GM21423 (cell line): ENCODE results near the gene PYCR2.
"Not testable (repeated sequence)": the region's sequence is repeated elsewhere in the genome, so short reads cannot be mapped to it uniquely, and the experiment has no call there.

Experiments
- ATAC-seq: cut with Tn5 transposase; IDR thresholded peaks from one replicate; pipeline ENCODE4 v1.9.1; 2021; ENCODE audit warnings: mild to moderate bottlenecking, moderate library complexity; ENCODE audit not compliant: unreplicated experiment

PYCR2 gene

DNA sequence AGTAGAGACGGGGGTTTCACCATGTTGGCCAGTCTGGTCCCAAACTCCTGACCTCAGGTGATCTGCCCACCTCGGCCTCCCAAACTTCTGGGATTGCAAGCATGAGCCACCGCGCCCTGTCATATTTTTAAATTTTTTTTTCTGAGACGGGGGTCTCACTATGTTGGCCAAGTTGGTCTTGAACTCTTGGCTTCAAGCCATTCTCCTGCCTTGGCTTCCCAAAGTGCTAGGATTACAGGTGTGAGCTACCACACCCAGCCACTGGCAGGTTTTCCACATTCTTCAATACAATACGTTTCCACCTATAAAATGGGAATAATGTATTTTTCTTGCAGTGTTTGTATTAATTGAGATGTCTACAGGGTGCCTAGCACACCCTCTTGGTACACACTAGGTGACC is 31.7 kb downstream of the PYCR2 start:
- no peak for ATAC-seq

DNA sequence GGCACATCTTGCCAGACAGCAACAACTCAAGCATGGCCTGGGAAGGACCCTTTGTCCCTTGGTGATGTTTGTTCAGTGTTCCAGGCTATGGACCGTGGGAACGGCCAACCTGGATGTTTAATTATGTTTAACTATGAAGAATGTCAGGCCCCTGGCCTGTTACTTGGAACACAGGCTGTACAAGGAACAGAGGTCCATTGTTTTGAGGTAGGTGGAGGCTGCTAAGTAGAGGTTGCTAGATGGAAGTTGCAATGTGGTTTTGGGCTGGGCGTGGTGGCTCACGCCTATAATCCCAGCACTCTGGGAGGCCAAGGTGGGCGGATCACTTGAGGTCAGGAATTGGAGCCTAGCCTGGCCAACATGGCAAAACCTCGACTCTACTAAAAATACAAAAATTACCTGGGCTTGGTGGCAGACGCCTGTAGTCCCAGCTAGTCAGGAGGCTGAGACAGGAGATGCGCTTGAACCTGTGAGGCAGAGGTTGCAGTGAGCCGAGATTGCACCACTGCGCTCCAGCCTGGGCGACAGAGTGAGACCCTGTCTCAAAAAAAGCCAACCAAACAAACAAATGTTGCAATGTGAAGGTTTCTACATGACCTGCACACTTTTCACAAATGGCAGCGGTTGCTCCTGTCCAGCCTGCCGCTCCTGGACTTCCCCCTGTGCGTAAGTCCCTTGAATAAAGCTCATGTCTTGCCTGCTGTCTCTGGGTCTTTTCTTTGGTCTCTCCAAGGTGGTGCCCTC is 32.6 kb downstream of the PYCR2 start:
- ATAC-seq, result no peak

DNA sequence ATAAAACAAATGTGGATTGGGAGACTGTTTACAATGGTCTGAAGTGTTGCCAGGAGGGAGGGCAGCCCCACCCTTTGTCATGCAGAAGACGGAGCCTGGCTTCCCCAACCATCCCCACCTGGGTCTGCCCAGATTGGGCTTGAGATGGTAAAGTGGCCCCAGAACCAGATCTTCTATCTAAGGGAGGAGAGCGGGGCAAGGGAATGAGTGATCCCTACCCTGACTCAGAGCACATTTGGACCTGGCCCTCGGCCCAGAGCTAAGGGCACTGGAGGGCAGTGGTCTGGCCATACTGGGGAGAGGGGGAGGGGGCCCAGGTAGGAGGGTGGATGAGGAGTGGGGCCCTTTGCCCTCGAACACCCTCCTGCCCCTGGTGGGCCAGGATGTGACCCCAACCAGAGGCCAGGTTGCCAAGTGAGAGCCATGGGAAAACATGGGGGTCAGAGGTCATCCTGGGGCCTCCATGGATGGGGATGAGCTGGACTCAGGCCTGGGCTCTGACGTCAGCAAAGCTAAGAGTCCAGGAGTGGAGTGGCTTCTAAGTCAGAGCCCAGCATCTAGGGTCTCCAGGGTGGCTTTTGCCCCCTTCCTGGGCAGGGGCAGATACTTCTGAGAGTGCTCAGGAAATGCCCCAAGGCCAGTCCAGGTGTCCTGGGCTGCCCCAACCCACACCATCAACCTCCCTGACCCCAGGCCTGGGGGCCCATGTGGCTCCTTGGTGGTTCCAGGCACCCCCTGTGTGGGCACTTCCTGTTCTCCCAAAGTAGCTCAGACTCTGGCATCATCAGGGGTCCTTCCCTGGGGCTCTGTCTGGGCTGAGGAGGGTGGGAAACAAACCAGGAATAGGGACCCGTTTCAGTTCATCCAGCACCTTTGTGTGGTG is 33.5 kb downstream of the PYCR2 start:
- ATAC-seq, result no peak

DNA sequence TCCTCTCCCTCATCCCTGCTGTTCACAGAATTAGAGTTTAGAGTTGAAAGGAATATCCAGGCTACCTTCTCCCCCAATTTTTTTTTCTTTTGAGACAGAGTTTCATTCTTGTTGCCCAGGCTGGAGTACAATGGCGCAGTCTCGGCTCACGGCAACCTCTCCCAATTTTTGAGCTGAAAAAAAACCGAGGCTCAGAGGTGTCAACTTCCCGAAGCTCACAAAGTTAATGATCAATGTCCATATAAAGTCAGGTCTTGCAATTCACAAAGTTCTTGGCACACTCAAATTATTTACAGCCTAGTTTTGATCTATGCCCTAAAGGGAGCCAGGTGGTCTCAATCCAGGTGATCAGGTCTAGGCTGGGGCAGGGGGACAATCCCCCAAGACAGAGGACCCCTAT is 34.3 kb downstream of the PYCR2 start:
- ATAC-seq, result no peak

DNA sequence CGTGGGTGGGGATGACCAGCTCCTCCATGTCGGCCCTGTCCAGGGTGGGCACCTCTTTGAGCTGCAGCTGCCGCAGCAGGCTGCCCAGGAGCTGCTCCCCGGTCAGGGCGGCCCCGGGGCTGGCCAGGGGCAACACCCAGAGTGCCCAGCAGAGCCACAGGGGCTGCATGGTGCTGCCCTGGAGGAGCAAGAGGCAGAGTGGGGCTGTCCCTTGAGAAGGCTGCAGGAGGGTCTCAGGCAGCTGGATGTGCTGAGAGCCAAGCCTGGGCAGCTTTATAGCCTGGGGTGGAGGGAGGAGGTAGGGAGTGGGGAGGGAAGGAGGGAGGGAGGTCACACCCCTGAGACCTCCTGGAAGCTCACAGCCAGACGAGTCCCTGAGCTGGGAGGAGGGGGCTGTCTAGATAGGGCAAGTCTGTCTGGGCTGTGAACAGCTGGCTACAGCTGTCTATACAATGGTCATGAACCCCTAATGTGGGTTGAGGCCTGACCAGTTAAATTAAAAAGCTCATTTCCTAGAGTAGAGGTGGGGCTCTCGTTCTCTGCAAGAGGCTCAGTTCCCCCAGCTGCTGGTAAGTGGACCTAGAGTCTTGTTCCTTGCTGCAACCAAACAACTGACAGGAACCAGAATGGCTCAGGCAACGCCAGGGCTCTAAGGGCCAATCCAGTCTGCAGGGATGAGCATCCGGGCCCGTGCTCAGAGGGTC is 35.0 kb downstream of the PYCR2 start, which contains the start of gene LEFTY1:
Gene LEFTY1 (minus strand): TSS at position 249 of the 704 bp plus-strand sequence. CDS start 80 bp downstream, at position 169.
- no peak for ATAC-seq

DNA sequence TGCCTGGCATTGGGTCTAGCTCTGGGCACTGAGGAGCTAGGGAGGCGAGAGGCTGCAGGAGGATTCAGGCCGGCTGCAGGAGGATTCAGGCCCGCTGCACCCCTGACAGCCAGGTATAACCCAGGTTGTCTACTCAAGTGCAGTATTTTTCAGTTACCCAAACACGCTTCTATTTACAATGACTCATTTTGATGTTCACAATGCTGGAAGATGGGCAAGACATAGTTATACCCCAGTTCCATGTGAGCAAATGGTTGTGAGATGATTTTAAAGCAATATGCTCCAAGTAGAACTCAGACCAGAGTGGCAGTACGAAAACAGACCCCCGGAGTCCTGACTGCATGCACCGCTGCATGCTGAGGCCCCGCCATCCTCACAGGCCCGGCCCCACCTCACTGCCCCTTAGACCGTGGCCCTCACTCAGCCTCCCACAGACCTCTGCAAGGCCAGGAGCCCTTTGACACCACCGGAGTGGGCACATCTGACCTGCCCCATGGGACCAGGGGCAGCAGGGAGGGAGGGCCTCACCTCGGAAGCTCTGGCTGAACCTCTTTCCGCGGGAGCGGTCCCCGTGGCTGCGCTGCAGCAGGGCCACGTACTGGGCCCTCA is 35.7 kb downstream of the PYCR2 start:
- no peak for ATAC-seq

DNA sequence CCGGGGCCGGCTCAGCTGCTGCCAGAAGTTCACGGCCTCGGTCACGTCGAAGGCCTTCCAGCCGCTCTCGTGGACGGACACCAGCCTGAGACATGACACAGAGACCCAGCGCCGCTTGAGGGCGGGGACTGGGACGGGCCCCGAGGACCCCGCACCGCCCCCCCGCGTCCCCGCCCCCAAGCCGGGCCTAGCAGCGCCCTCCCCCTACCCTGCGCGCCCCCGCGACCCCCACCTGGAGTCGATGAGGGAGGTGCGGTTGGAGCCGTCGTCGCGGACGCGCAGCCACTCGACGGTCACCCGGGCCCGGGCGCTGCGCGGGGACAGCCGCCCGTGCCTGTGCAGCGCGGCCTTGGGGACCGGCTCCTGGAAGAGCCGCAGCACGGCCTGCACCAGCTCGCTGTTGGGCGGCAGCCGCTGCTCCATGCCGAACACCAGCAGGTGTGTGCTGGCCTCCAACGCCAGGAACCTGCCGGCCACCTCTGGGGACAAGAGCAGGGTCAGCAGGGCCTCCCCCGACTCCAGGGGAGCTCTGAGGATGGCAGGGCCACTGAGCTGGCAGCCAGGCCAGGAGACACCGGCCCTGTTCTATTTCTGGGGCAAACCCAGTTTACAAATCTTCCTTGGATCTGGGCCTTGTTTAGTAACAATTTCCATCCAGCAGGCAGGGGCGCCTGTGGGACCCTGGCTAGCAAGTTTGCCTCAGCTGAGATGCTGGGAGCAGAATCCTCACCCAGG is 36.3 kb downstream of the PYCR2 start:
- not testable (repeated sequence) for ATAC-seq

DNA sequence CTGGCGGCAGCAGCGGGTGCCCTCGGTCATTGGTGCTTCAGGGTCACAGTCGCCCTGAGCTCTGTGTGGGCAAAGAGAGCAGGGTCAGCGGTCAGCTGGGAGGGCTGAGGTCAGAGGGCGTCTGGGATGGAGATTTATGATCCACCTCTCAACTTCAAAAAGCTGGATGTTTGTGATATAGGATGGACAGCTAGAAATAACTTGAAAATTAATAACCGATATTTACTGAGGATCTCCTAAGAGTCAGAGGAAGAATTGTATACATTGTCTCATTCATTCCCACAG is 37.1 kb downstream of the PYCR2 start:
- ATAC-seq, result no peak

DNA sequence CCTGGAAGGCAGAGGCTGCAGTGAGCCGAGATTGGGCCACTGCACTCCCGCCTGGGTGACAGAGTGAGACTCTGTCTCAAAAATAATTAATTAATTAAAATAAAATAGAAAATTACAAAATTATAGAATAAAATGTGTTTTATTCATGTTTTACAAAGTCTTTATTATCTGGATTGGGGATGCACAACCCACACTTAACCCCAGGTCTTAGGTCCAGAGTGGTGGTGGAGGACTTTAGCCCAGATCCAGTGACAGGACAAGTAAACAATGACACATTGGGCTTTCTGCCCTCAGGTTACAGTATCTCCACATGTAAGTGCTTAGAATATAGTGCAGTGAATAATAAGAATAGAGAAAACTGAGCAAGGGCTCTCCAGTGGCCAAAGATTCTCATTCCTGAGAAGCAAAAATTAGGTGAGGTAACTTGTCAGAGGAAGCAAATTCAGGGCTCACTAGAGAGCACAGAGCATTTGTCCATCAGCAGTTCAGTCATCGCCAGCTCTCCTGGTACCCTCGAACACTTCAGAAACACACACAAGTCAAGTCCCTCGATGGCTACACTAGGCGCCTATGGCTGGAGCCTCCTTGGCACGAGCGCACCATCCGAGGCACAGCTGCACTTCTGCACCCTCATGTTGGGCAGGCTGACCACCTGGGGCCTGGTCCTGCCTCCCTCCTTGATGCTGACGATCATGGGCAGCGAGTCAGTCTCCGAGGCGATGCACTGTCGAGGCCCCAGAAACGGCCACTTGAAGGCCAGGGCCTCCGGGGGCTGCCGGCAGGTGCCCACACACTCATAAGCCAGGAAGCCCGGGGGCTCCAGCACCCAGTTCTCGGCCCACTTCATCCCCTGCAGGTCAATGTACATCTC is 37.7 kb downstream of the PYCR2 start:
- no peak for ATAC-seq

DNA sequence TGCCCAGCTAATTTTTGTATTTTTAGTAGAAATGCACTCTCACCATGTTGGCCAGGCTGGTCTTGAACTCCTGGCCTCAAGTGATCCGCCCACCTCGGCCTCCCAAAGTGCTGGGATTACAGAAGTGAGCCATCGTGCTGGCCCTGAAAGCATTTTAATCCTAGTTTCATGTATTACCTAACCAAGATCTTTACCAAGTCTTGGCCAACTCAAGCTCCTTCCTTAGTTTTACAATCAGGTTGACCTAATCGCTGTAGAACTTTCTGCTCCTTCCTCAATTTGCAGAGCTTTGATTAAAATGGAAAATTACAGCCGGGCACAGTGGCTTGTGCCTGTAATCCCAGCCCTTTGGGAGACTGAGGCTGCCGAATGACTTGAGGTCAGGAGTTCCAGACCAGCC is 38.7 kb downstream of the PYCR2 start:
- no peak for ATAC-seq

DNA sequence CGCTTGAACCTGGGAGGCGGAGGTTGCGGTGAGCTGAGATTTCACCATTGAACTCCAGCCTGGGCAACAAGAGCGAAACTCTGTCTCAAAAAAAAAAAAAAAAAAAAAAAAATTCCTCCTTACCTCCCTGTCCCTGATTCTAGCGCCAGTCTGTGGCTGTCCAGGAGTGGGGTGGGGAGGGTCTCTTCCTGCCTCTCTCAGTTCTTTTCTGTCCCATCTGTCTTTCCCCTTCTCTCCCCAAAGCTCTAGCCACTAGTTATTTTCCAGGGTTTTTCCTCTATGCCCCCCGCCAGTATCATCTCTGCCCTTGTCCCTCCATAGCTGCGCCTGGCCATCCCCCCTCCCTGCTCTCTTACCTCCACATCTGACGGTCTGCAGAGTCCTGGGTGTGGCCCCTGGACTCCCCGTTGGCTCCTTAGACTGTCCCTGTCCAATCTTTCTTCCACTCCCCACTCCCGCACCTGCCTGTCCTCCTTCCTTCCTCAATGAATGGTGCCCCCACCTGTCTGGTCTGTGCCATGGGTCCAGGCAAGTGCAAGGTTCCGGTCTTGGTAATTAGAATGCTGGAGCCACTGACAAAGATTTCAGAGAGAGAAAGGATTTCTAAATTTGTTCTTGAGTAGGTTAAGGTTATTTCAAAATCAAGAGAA is 40.3 kb downstream of the PYCR2 start:
- ATAC-seq, result no peak

DNA sequence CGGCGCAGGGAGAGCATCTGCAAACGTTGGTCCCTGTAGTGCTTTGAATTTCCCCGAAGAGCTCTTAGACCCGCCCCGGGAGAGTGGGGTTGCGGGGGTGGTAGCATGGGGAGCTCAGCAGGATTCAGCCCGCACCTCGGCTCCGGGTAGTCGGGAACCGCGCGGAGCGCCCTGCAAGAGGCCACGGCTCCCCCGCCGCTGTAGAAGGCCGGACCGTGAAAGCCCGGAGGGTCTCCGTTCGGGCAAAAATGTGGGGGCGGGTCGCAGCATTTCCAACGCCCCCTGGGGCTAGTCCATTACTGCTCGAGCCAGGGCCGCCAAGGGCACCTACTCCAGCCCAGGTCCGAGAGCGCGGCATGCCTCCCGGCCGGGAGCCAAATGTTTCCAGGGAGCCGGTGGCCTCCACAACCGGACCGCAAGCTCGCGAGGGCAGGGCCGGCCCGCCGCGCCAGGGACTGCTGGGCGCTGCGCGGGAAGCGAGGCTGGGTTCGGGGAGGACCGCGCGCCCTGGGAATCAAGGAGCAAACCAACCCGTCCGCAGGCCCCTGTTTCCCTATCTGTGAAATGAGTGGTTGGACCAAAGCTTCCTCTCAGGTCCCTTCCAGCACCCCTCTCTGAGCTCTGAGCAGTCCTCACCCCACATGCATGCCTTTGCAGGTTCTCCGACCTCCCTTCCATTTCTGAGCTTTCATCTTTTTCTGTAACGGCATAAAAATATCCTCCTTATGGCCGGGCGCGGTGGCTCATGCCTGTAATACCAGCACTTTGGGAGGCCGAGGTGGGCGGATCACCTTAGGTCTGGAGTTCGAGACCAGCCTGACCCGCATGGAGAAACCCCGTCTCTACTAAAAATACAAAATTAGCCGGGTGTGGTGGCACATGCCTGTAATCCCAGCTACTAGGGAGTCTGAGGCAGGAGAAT is 41.1 kb downstream of the PYCR2 start:
- peak; percentile 21 for ATAC-seq

DNA sequence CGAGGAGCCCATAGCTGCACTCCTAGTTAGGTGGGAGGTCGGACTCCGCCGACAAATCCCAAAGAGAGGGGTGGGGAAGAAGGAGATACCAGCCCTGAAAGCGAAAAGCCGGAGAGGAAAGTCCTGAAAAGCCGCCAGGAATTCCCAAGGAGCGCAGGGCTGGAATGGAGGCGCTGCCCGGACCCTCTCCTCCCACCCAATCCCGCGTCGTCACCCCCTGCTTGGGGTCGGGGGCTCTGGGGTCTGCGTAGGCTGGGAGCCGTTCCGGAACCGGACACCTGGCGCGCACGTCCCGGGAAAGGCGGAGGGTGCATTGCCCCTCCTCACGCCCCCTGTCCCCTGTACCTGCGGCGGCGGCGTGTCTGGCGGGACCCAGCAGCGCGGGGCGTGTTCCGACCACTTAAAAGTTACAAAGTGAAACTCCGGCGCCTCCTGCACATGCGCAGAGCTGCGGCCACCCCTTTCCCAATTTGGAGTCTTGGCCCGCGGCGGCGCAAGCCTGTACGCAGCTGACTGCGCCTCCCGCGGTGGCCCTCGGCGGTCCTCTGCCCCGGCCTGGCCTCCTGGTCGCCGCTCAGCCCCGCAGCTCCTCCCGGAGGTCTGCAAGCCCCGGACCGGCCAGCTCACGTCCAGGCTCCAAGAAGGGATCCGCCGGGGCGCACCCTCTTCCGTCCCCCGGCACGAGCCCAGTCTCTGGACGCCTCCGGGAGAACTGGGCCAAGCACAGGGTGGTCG is 41.9 kb downstream of the PYCR2 start, which contains the start of gene TMEM63A:
Gene TMEM63A (minus strand): TSS at position 422 of the 735 bp plus-strand sequence. CDS start 4,800 bp downstream, outside the sequence.
- peak; percentile 55 for ATAC-seq

DNA sequence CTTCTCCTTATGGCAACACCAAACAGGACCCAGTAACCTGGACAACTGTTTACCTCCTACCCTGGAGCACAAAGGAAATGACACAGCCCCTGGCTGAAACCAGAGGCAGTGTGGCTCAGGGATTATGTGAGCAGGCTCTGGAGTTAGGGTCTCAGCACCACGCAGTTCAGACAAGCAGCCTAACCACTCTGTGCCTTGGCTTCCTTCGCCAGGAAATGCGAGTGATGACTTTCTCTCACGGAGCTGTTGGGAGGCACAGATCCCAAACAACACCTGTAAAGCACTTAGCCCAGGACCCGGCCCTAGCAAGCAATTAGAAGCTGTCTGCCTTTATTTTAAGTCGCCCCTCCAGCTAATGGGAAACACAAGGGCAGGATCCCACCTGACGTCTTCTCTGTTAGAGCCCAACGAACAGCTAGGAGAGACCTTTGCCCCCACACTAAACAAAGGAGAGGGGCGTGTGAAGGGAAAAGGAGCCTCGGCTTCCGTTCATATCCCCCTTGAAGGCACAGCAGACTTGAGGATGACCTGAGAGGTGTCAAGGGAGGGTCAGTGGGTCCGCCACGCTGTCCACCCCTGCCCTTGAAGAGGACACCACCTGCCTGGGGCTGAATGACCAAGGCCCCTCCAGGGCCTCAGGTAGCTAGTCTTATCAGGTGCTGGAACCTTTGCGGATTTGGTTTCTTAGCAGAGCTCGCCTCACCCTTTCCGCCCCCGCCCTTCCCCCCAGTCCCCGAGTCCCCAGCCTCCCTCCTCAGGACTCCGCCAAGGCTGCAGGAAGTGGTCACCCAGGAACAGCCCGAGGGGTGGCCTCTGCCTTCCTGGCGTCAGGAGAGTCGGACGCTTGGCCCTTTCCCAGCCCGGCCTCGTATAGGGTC is 42.7 kb downstream of the PYCR2 start:
- ATAC-seq, result no peak

DNA sequence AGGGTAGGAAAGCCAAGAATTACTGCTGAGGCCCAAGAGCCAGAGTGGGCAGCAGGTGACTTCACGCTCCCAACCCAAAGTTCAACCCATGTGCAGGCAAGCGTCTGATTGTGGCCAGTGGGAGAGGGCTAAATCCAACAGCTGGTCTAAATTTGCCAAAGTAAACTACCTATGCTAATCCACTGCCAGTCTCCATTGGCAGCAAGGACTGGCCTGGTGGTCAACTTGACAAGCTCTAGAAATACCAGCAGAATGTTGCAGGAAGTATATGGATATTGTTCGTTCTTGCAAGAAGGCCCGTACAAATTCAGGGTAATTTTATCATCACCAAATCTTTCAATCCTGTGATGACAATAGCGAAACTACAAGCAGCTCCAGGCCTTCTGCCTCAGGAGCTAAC is 43.4 kb downstream of the PYCR2 start:
- no peak for ATAC-seq

DNA sequence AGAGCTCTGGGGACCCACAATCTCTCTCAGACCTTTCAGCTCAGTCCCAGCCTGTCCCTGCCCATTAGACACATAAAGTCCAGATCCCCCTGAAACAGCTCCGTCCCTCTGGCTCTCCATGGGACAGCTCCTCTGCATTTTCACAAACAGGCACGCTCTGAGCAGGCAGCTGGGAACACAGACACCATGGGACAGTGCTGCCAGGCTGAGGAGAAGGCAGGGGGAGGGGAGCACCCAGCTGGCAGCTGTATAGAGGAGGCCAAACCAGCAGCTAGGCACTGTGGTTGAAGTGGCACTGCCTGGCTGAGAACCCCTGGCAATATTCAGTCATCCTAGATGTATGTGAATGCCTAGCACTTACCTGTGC is 43.8 kb downstream of the PYCR2 start:
- ATAC-seq, result no peak
